Activated CD8-positive, alpha-beta memory T cell treated with anti-CD3 and anti-CD28 coated beads, Interleukin-2, amount 50 U/mL, for 24 hours (primary cell): ENCODE measurements around the gene AKNA.
A peak's percentile ranks its signal among the peaks of the same experiment; 100 is the strongest.

ENCODE experiments used
- DNase-seq: peaks from one replicate; pipeline ENCODE4 v3.0.0-alpha.2; 2020; ENCODE audit errors: extremely low read depth

Gene AKNA

DNA sequence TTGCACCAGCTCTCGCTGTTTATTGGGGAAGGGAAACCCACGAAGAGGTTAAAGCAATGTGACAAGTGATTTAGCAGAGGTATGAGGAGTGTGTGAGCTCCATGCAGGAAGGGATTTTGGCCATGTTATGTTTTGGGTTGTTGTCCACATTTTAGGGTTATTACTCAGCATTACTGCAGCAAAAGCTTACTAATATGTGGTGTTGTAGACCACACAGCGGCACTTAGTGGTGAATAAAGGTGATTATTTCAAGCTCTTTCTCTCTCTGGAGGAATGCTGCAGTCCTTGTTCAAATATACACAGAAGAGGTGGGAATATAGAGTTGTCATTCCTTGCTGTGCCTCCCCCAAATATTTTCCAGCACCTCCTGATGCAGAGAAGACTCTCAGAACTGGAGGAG, 29.7 kb upstream of the AKNA start:
- no peak for DNase-seq

DNA sequence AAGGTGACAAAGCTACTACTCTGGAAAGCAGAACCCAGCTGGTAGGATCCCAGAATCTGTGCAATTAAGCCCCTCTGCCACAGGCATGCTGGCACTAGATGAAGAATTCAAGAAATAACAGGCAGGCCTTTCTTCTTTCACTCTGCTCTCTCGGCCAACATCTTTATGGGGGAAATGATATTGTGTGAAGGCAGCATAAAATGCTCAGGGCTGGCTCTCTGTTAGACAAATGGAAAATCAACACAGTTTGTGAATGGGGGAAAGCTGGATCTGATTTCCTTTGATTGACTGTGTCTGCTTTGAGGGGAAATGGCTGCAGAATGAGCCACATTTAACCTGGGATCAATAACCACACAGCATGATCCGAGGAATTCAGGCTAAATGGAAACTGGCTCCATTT, 29.1 kb upstream of the AKNA start:
- no peak for DNase-seq

DNA sequence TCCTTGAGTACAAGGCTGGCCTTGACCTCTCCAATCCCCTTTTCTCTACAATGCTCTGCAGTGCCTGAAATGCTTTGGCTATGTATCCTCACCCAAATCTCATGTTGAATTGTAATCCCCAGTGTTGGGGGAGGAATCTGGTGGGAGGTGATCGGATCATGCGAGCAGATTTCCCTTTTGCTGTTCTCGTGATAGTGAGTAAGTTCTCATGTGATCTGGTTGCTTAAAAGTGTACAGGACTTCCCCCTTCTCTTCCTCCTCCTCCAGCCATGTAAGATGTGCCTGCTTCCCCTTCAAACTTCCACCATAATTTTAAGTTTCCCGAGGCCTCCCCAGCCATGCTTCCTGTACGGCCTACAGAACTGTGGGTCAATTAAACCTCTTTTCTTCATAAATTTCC, 28.5 kb upstream of the AKNA start:
- no peak for DNase-seq

DNA sequence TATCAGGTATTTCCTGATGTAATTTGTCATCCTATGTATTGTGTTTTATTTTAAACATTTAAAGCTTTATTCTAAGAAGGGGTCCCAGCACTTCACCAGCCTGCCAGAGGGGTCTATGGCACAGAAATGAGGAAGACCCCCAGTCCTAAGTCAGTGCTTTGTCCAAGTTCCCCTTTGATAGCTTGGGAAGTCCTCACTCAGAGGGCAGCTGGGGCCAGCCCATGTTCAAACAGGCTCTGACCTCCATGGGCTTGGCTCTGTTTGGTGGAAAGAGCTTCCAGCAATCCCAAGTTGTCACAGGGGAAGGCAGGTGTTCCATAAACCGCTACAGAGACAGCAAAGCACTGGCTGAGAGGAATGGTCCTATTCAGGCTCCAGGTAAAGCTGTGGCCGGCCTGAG, 26.6 kb upstream of the AKNA start:
- no peak for DNase-seq

DNA sequence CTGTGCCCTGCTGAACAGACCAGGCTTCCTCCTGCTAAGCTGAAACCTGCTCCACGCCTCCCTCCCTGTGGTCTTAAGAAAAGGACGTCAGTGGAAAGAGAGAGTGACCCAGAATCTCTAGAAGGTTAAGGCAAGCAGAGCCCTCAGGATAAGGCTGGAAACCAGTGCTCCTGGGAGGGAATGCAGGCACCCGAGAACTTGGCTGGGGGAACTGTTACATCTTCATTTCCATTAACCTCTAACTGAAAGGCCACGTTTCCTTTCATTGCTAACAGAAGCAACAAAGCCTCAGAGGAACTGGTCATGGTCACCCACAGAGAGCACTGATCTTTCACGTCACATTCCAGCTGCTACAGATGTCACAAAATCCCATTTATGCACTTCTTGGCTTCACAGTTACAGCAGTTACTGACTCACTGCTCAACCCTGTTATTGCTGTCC, 26.1 kb upstream of the AKNA start:
- no peak for DNase-seq

DNA sequence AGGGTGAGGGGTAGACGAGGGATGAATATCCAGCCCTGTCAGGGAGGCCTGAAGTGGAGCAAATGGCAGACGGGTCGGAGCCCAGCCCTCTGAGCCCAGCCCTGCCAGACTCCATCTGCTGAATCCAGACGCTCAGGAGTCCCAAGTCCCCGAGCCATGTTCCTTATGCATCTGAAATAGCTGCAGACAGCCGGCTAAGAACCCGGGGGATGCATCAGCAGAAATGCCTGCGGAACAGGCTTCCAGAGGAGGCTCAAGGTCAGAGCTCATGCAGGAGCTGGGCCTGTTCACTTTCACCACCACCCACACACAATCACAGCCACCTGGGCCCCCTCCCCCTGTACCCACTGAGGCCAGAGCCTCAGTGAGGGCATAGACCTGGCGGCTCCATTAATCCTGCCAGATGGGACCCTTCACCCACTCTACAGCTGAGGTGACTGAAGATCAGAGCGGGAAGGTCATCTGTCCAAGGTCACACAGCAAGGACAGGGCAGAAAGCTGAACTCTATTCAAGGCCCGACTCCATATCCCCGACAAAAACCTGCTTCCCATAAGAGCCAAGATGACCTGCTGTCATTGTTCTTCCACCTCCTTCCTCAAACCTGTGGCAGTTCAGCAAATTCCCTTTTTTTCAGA, 24.4 kb upstream of the AKNA start:
- no peak for DNase-seq

DNA sequence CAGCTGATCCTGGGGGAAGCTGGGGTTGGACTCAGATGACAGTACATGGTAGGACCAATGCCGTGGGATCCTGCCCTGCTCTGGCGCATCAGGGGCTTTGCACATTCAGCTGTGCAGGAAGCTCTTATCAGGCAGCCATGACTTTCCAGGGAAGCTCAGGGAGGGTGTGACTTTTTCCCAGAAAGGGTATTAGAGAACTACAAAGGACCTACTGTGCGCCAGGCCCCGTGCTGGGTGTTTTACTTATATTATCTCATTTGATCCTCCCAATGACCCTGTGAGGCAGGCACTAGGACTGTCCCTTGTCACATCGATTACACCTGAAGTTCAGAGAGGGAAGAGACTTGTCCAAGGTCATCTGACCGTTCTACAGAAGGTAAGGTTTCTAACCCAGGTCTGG, 23.7 kb upstream of the AKNA start:
- DNase-seq, result no peak

DNA sequence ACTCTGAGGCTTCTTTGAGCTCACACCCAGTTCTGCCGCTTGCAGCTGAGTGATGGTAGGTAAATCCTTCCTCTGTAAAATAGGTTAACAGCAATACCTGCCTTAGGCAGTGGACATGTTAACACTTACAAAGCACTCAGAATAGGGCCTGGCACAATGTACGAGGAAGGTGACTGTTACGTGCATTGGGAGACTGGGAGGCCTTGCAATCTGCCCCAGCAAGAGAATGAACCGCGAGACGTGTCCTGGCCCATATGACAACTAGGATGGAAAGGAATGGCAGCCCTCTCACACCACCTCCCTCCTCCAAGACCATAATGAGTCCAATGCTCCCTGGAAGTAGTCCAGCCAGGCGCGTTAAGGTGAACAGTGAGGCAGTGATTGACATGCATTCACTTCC, 23.1 kb upstream of the AKNA start:
- DNase-seq, result no peak

DNA sequence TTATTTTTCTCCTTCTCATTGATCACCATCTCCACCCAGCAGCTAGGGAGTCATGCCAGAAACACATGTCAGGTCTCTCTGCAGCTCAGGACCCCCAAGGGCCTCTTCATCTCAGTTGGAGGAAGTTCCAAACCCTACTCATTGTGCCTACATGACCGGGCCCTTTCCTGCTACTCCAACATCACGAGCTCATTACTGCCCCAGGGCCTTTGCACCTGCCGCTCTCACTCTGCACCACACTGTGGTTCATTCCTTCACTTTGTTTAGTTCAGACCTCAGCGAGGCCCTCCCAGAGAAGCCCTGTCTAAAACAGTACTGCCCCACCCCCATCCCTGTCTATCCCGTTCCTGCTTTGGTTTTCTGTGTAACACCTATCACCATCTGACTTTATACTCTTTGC, 22.1 kb upstream of the AKNA start:
- no peak for DNase-seq

DNA sequence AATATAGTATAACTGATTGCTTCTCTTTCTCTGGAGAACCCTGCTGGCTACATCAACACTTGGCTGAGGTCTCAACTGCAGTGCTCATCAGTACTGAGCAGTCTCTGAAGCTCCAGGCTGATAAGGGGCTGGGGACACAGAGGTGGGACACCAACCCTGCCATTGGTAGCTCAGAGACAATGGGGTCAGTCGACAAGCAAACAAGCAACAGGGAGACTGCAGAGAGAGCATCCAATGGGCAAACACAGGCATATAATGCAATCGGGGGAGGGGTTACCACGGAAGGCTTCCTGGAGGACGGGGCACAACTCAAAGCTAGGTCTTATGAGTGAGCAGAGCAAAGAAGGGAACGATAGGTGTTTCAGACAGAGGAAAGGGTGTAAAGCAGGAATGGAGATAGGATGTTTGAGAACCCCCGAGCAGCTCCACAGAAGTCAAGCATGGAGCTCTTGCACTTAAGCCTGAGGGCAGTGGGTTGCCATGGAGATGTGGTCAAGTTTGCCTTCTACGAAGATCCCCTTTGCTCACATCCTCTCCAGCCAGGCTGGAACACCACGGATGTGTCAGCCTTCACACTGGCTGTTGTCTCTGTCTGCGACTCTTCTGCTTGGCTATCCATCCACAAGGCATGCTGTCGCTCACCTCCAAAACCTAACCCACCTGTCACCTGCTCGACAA, 21.5 kb upstream of the AKNA start:
- DNase-seq, result no peak

DNA sequence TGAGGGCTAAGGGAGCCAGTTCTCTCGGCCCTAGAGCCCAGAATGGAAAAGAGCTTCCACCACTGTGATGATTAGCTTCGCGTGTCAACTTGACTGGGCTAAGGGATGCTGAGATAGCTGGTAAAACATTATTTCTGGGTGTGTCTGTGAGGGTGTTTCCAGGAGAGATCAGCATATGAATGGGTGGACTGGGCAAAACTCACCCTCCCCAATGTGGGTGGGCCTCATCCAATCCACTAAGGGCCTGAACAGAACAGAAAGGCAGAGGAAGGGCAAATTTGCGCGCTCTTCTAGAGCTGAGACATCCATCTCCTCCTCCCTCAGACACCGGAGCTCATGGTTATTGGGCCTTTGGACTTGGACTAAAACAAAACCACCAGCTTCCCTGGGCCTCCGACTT, 20.9 kb upstream of the AKNA start:
- DNase-seq, result no peak

DNA sequence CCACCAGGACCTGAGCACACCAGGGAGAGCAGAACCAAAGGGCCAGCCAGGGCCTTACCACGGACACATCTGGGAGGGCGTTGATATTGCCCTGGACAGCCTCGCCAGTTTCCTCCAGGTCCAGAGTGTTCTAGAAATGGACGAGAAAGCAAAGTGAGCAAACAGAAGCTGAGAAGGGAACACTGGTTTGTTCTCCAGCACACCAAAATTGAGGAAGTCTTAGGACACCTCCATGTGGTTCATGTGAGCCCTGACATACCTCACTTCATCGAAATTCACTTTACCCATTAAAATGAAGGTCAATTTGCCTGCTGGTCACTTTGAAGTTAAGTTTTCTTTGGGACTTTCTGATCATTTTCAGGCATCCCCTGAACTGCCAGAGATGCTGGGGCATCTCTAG, 20.1 kb upstream of the AKNA start:
- no peak for DNase-seq

DNA sequence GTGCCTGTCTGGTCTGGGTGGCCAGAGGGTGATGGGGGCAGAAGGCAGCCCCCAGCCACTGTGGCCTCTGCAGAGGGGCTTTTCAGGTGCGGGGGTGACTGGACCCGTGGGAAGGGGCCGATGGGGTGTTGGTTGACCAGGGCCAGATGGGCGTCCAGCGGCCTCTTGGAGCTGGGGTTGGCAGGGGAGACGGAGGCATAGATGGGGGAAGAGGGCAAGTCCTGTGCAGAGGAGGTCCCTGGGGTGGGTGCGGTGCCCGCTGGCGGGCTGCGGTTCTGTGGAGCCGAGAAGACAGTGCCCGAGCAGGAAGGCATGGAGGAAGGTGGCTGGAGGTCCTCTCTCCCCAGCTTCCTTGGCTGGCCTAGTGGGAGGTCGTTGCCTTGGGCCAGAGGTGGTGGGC, 18.7 kb upstream of the AKNA start:
- no peak for DNase-seq

DNA sequence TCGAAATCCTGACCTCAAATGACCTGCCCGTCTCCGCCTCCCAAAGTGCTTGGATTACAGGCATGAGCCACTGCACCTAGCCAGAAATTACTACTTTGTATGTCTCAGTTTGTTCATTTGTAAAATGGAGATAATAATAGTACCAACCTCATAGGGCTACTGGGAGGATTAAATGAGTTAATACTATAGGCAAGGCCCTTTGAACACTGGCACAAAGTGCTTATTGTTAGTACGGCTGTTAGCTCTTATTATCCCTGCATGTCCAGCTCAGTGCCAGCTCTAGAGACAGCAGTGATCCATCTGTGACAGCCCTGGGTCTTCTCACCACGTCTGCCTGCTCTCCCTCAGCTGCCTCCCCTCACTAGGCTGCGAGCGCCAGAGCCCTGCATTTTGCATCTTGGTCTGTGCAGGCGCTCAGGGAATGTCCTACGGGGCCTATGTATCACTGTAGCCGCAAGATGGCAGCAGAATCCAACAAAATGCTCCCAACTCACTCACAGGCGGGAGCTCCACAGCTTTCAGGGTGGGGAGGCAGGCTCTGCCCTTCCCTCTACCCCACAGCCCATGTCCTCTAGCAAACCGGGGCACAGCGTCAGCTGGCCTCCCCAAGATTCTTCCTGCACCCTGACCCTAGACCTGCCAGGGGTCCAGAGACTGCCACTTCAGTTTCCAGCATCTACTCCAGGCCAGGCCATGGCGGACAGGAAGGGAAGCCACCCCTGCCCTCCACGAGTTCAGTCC, 17.7 kb upstream of the AKNA start:
- DNase-seq, result peak; percentile 54

DNA sequence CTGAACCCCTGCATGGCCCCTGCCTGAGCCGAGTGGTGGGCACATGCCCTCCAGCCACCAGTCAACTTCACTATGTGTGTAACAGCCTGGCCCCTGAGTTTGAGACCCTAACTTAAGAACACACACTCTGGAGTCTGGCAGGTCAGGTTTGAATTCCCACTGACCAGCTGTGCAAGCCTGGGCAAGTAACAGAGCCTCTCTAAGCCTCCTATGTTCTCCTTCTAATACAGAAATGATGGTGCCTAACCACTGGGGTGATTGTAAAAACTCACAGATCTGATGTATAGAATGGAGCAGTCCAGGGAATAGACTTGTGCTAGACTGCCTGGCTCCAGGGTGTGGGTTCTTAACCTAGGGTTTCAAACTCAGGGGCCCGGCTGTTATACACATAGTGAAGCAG, 16.7 kb upstream of the AKNA start:
- no peak for DNase-seq

DNA sequence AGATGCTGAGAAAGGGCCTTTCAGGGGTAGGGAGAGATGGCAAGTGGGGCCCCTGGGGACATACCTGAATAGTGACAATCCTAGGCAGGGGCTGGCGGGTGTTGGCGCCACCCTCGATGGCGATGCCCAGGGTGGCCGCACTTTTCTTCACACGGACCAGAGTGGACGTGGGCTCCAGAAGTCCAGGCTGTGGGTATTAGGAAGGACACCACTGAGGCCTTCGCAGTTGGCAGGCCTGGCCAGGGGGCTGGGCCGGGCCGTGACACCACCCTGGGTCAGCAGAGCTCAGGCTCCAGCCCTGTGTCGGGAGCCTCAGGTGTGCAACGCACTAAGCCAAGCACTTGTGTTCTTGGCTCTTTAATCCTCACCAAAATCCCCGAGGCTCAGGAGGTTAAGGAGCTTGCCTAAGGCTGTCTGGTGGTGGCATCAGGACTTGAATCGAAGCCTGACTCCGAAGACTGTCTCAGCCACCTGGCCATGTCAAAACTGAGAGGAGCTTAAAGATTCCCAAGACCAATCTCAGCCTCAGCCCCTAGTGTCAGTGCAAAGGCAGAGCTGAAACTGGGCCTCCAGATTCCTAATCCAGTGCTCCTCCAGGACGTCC, 15.5 kb upstream of the AKNA start:
- no peak for DNase-seq

DNA sequence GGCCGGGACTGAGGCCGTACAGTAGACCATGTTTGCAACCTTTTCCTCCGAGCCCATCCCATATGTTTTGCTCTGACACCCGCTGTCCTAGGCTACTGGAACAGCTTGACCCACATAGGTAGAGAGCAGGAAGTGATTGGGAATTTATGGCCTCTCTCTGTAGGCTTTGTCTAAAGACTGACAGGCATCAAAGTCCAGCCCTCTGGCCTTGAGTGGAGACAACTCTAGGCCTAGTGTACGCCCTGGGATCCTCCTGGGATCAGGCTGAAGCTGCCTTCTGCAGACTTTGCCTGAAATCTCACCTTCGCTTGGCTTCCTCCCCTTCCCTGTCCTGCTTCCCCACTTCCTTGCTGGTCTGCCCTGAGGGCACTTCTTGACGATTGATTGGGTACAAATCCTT, 13.6 kb upstream of the AKNA start:
- DNase-seq, result no peak

DNA sequence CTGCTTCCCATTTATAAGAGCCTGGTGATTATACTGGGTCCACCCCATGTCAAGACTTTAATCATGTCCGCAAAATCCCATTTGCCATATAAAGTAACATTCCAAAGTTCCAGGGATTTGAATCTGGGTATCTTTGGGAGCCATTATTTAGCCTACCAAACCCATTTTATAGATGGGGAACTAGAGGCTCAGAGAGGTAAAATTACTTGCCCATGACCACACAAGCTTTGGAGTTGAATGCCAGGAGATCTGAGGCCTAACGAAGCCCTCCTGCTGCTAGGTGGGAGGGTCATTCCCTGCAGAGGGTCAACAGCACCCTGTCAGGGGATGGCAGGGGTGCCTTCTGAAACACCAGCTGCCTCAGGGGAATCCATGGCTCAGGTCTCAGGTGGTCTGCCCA, 13.0 kb upstream of the AKNA start:
- no peak for DNase-seq

DNA sequence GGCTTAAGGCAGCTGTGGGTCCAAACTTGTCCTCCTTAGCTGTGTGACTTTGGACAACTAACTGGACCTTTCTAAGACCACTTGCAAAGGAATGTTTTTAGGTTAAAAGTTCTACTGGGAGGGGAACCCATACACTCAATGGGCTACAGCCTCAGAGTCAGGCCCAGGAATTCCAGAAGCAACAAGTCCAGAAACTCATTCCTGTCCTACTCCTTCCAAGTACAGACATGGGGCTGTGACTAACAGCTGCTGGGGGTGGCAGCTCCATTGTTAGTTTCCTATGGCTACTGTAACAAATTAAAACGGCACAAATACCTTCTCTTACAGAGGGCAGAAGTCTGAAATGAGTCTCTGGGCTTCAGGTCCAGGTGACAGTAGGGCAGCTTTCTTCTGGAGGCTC, 12.4 kb upstream of the AKNA start:
- DNase-seq, result no peak

DNA sequence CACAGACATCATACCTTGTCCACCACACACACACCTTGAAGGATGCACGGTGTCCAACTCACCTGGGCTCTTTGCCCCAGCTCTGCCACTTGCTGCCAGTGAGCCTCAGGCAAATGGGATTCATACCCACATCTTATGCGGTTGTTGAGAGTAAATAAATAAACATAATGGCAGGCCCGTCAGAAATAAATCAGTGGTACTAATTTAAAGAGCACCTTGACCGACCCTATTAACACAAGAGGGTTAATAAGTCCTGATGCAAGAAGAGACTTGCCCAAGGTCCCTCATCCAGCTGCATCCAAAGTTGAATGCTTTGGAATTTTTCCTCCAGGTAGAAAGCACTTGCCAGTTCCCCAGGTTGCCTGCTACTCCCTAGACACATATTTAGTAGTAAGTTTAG, 11.6 kb upstream of the AKNA start:
- DNase-seq, result no peak

DNA sequence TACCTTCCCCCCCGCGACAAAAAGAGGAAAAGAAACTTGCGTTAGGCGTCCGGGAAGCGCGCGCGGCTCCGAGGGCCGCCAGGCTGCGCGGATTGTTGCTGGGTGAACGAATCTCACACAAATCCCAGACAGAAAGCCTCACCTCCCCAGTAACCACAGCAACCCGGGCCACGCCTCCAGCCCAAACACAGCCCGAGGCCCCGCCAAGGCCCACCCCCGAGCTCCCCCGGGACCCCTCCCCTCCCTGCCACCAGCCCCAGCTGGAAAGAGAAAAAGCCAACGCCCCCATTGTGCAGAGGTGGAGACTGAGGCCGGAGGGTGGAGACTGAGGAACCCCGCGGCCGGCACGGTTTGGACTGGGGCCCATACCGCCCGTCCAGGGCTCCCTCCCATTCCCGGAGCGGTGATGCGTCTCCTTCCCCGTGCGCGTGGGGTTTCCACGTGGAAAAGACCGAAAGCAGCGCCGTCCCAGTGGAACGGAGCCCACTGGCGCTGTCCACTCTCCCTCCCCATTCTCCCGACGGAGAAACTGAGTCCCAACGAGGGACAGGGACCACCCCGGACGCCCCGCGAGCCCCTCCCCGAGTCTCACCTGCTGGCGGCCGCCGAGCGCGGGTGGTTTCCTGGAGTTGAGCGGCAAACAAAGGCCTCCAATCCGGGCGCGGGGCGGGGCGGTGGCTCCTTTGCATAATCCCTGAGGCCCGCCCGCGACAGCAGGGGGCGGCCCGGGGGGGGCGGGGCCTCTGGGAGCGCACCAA, 10.2 kb upstream of the AKNA start:
- peak; percentile 83 for DNase-seq

DNA sequence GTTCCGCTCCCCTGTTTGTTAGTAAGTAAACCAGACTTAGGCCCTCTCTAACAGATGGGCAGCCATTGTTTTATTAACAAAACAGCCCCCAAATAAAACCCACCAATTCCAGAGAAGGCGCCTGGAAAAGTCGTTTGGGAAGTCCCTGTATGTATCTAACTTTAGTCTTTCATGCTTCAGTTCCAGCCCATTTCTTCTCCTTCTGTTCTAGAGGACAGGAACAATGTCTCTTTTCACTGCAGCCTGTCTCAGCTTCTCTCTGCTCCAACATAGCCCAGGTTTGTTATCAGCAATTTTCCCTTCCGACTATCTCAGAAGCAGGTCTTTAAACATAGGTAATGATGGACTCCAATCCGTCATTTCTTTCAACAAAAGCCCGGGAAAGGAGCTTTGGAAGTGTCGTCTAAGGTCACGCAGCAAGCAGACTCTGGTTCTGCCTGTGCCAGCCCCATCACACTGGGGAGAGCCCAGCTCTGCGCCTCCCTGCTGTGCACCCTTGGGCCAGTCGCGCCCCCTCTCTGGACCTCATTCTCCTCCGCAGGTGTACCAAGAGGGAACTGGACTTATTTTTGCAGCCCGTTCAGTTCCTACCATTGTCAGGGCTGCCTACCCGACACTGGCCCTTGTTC, 9.6 kb upstream of the AKNA start:
- no peak for DNase-seq
